GM18526 (cell line): ENCODE measurements around the gene LPP.

Experiments
- POLR2A ChIP-seq: IDR thresholded peaks from 3 replicates; pipeline ENCODE4 v1.6.1; 2011; ENCODE audit not compliant: insufficient read length; ENCODE audit errors: extremely low read depth

The LPP gene

DNA sequence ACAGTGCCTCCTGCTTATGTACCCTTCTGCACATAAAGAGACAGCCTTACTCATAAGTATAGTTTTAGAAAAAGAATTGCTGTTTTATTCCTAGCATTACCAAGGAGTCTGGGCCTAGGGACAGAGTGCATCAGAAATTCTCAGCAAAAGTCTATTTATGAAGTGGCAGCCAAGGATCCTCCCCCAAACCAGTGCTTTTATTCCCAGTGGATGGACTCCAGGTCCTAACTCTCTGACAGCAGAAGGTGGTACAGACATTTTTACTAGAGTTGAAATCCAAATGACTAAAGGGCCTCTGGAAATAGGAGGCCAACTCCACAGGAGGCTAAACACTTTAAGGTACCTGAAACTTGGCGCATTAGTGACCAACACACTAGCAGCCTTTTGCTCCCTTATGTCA lies 610.7 kb downstream of the LPP start:
- no peak for TF ChIP-seq POLR2A

DNA sequence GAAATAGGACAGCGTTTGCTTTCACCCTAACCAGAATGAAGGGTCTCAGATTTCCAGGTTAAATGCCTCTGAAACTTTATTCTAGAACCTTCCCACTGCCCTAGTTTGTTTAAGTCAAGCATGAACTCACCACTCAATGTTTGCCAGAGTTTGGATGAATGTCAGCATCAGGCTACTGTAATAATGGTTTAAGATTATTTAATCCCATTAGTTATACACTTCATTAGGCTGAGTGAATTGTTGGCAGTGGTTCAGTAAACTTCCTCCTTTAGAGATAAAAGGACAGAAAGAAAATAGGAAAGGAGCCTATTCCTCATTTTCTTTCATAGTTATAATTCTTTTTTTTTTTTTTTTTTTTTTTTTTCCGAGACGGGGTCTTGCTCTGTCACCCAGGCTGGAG lies 615.9 kb downstream of the LPP start:
- TF ChIP-seq POLR2A: no peak

DNA sequence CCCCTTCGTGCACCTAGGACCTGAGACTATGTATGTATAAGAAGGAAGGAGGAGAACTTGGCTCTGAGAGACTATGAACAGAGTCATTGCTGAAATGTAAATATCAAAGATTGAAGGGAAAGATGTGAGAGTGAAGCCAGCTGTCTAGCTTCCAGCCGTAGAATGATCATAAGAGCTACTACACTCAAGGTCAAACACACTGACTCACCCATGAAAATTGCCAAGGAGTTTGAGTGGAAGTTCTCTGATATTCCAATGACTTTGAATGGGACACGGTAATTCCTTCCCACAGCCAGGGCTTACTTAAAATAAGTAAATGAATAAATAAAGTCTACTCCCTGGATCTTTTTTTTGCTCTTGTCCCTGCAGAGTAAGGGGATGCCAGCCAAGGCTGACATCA lies 618.9 kb downstream of the LPP start:
- TF ChIP-seq POLR2A: no peak

DNA sequence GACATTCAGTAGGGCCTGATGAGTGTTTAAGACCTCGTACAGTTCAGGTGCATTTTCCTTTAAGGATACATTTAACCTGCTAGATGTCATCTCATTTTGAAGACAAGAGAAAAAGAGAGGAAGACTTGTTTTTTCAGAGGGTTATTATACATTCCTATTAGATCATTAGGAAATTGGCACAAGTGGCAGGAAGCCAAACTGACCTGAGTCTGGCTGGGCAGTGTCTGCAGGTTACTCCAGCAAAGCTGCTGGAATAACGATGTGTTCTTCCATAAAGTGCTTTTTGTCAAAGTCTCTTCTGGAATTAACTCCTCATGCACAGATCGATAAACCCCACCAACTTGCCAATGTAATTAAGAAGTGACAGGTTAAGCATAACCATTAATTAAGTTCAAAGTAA lies 621.5 kb downstream of the LPP start:
- no peak for TF ChIP-seq POLR2A

DNA sequence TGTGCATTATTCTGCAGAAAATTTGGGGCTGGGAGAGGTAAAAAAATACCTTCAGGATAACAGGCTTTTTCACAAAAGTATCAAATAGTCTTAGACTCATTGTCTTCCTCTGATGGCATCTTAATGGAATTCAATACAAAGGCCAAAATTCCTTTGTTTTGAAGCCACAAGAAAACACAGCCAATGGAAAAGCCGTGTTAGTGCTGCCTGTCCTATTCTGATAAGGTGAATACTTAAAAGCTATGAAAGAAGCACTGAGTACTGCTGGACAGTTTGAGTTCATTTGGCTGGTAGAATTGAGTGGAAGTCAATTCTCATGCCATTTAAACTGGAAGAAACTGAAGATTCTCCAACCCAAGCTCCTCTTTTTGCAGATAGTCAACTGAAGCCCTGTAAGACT lies 622.5 kb downstream of the LPP start:
- no peak for TF ChIP-seq POLR2A

DNA sequence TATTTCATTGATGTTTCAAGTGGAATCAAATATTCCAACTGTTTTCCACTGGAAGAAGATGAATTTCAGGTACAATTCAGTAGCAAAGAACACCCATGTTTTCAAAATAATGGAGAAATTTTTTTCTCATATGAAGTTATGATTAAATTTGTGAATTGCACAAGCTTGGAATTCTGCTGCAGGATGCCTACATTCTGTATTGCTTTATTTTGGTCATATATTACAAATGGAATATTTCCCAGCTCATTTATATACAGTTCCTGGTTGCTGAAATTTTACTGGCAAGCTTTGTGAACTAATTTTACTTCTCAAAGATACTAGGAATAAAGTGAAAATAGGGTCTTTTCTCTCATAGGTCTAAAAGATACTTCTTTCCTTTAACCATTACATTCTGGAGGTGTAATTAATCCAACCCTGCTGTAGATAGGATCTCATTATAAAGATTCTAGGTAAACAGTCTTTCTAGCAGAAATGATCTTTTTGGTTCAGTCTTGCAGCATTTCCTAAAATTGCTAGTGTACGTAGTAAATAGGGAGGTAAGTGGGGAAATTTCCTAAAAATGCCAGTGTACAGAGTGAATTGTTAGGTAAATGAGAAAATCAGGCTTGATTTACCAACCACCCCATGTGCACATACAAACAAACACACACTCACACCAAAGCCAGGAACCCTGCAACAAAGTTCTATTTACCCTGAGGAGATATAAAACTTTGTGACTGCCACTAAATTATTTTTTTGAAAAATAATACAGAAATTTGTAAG lies 624.3 kb downstream of the LPP start:
- TF ChIP-seq POLR2A: no peak

DNA sequence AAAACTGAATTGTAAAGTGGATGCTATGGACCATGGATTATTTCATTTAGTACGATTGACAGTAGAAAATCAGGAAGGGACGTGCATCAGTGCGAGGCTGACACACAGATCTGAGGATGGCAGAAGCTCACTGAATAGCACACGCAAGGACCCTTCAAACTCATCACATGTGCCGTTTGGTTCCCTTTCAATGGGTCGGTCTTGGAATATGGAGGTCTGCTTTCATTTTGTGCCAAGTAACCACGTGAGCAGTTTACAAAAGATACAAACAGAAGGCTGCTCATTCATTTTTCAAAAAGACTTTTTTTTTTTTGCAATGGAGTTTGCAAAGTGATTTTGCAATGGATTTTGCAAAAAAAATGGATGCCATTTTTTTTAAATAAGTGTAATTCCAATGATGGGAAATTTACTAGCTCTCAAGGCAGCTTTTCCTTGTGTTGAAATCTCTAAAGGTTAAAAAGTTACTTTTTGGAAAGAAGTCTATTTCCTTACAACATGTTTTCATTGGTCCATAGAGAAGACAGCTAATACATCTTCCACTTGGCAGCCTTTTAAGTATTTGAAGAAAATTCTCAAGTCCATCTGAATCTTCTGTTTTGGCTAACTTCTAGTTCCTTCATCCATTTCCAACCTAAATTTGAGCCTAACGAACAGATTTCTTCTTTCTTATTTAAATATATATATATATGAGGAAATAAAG lies 625.5 kb downstream of the LPP start:
- TF ChIP-seq POLR2A: no peak

DNA sequence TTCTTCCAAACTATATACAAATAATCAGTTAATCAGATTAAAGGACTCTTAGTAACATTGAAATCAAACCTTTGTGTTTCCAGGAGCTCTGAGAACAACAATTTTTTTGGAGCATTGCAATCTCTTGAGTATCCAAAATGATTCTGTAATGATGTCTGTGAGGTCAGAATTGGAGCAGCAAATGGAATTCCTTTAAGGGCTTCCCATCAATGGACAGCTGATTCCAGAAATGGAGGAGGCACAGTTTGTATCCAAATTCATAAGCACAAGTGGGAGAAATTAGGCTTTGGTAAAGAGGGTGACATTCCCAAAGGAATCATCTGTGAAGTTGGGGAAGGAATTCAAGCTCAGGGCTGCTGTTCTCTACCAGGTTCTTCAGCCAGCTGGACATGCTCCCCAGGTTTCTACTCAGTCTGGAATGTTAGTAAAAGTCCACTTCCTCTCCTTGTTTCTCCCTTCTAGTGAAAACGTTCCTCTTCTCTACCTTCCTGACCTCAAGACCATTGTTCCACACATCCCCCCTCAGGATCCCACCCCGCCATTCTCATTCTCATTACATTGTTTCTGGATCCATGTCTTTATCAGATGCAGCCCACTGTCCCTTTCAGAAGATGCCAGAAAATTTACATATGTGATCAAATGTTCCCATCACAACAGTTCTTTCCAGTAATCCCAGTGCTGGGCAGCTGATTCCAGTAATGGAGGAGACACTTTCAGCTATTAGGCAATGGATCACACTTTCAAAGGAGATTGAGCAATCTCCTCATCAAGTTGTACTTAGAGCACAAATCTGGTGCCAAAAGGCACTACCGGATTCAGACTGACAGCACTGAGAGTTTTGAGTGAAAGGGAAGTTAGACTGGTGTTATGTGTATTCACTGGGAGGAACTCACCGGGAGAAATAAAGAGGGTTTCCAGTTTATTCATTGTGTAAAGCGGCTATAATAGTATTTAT lies 626.5 kb downstream of the LPP start:
- TF ChIP-seq POLR2A: no peak

DNA sequence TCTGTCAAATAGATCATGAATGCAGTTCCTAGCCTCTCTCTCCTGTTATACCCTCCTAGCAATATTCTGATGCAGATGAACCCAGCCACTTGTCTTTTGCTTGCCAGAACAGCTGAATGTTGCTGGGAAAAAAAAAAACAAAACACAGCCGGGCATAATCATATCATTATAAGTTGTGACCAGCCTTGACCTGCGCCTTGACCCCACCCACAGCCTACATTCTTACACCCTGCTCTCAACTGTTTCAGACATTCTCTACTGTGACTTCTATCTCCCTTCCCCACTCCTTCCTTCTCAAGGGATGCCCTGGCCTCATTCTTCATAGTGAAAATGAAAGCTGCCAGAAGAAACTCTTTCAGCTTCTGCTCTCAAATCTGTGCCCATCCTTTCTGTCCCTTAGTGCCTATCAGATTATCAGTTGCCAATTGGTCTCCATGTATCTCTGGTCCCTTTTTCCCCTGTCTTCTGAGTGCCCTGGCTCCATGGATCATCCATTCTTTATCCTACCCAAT lies 628.7 kb downstream of the LPP start:
- no peak for TF ChIP-seq POLR2A

DNA sequence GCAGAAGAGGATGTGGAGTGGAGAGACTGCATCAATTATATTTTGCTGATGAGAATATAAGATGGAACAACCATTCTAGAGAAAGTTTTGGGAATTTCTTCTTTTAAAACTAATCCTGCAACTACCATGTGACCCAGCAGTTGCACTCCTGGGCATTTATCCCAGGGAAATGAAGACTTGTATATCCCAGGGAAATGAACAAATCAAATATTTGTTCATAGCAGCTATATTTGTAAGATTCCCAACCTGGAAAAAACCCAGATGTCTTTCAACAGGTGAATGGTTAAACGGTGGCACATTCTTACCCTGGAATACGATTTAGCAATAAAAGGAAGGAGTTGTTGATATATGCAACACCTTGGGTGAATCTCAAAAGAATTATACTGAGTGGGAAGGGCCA lies 632.5 kb downstream of the LPP start:
- no peak for TF ChIP-seq POLR2A

DNA sequence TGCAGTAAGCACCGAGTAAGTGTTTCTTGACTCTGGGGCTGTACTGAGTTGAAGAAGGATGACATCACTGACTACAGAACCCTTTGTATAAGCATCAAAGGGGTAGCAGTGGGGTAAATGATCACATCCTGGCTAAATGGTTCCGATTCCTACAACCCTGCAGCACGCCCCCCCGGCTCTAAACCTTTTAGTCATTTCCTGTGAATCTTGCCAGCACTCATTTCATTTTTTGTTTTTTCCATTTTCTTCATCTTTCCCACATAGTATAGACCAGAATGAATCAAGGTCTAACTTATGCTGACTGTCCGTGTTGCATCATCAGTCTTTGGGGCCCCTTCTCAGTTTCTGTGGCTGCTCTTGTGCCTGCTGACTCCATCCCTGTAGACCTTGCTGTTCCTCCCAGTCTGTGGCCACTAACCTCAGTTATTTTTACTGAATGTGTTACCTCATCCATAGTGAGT lies 634.7 kb downstream of the LPP start:
- TF ChIP-seq POLR2A: no peak

DNA sequence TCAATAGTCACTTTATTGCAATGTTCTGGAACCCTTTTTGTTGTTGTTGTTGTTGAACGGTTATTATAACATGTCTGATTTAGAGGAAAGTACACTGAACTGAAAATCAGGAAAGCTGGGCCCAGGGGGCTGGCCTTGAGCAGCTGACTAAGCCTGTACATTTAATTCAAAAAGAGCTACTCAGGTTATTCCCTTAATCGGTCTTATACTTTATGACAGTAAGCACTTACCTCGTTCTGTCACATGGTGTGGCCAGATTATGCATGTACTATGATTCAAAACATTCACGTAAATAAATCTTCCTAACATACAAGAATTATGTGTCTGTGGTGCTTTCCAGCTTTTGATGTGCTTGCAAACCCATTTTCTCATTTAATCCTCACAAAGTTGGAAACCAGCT lies 635.3 kb downstream of the LPP start:
- TF ChIP-seq POLR2A: no peak

DNA sequence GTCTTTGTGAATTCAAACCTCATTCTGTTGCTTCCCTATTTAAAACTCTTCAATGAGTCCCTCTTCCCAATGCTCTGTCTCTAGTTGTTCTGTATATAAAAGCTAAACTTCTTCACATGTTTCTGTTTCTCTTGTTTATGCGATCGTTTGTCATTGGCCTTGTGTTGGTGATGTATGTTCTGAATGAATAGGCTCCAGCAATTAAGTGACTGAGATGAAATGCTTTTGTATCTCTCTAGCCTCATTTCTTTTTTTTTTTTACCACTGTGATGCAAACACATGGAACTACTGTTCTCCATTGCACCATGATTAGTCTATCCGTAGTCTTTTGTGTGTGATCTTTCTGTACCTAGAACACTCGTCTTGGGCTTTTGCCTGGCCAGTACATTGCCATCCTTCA lies 637.4 kb downstream of the LPP start:
- no peak for TF ChIP-seq POLR2A

DNA sequence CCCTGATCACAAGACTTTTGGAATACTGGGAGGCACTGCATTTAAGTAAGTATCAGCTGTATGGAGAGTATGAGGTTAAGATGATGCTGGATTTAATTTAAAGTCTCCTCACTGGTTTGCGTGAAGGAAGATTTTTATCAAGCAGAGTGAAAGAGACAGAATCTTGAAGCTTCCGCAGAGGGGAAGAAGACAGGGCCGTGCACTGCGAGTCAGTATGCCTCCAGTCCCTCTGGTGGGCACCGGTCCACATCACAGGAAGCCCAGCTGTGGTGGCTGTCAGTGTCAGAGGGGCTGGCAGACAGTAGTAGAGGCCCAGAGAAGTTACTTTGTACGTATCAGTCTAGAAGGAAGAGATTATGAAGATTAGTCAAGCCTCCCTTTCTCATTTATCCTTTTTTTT lies 638.8 kb downstream of the LPP start:
- no peak for TF ChIP-seq POLR2A

DNA sequence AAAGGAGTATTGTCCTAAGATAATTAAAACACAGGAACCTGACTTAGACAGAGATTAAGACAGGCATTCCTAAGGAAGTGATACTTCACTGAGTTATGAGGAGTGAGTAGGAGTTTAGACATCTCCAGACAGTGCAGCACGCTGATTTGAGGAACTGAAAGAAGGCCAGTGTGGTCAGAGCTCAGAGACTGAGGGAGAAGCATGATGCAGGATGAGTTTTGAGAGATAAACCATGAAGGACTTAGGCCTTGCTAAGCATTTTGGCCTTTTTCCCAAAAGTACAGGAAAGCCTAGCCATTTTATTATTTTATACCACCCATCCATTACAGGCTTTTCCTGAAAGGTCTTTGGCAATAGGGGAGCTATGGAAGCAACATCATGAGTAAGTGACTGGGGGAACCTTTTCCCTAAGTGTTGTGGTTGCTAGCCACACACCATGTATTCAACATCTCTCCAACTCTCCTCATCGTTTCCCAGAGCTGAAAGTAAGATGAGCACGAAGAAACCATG lies 642.2 kb downstream of the LPP start:
- no peak for TF ChIP-seq POLR2A

DNA sequence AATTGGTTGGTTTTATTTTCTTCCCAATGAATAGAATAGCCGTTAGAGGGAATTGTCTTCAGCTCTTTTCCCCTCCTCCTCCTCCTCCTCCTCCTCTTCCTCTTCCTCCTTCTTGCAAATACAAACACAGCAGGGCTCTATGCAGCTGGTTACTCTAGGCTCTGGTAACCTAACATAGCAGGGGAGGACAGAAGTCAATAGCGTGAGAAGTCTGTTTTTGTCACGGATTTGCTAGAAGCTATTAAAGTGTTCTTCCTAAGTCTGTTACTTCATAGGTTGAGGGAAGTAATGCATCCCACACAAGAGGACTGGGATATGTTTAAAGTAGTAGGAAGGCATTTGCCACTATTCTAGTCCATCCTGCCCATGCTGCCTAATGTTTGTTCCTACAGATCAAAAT lies 643.1 kb downstream of the LPP start:
- no peak for TF ChIP-seq POLR2A
